ENCODE results near the gene SELENOF. TPM values are rescaled to one million over a fixed set of nuclear protein-coding genes. Genes with fewer than 3 reads are reported as not detected.

SELENOF gene
- total and polyA plus RNA-seq, 7 donors, result 56.2 to 91.4 (median 65.1) TPM

- no peaks in the 10 kb centered on the region for H3K36me3 ChIP-seq (ENCODE audit: insufficient read depth in 1 of 2, low read depth in 1 of 2)
- intact Hi-C loops (cut with DNase I), result no loop called here
- no peak overlapping the region for H3K4me3 ChIP-seq
- no peak for DNase-seq
- H3K27me3 ChIP-seq (ENCODE audit: insufficient read depth in 3 of 3, low read length in 2 of 3), result no peaks in the 10 kb centered on the region
- H3K4me1 ChIP-seq, result no peaks in the 10 kb centered on the region
- 95 to 97% (median 97%) methylated on average over 3 of the region's 3 CpGs for WGBS, 3 donors
- ATAC-seq, result no peak
- H3K9me3 ChIP-seq, result no peaks in the 10 kb centered on the region
- no peak overlapping the region for H3K27ac ChIP-seq
- TF ChIP-seq, protein P1, sequence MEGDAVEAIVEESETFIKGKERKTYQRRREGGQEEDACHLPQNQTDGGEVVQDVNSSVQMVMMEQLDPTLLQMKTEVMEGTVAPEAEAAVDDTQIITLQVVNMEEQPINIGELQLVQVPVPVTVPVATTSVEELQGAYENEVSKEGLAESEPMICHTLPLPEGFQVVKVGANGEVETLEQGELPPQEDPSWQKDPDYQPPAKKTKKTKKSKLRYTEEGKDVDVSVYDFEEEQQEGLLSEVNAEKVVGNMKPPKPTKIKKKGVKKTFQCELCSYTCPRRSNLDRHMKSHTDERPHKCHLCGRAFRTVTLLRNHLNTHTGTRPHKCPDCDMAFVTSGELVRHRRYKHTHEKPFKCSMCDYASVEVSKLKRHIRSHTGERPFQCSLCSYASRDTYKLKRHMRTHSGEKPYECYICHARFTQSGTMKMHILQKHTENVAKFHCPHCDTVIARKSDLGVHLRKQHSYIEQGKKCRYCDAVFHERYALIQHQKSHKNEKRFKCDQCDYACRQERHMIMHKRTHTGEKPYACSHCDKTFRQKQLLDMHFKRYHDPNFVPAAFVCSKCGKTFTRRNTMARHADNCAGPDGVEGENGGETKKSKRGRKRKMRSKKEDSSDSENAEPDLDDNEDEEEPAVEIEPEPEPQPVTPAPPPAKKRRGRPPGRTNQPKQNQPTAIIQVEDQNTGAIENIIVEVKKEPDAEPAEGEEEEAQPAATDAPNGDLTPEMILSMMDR (IDR thresholded peaks at IDR 0.05), result no peak
Observed at GRCh38 chr1:86854352-86854751, 59.6 kb downstream of the SELENOF start.

GRCh38 chr1:86852782-86853408 is 61.0 kb downstream of the SELENOF start:
- ATAC-seq (no peak), DNase-seq (no peak)
- intact Hi-C loops (cut with DNase I), result no loop called here
- Histone ChIP-seq H3K9me3 (no peaks in the 10 kb centered on the region), H3K27ac (no peak overlapping the region), H3K4me3 (no peak overlapping the region), H3K4me1 (no peaks in the 10 kb centered on the region), H3K36me3 (ENCODE audit: insufficient read depth in 1 of 2, low read depth in 1 of 2) (no peaks in the 10 kb centered on the region), H3K27me3 (ENCODE audit: insufficient read depth in 3 of 3, low read length in 2 of 3) (no peaks in the 10 kb centered on the region)
- TF ChIP-seq, protein P1 (IDR thresholded peaks at IDR 0.05), result no peak
- WGBS, 3 donors, result 89 to 90% (median 90%) methylated on average over 7 of the region's 7 CpGs

- no peak overlapping the region for H3K4me3 ChIP-seq
- DNase-seq, result no peak
- intact Hi-C loops (cut with DNase I), result no loop called here
- H3K36me3 ChIP-seq (ENCODE audit: insufficient read depth in 1 of 2, low read depth in 1 of 2), result no peaks in the 10 kb centered on the region
- no peak overlapping the region for H3K27ac ChIP-seq
- H3K9me3 ChIP-seq, result no peaks in the 10 kb centered on the region
- no peak for ATAC-seq
- H3K27me3 ChIP-seq (ENCODE audit: insufficient read depth in 3 of 3, low read length in 2 of 3), result no peaks in the 10 kb centered on the region
- WGBS, 3 donors, result 90 to 93% (median 90%) methylated on average over 9 of the region's 9 CpGs
- TF ChIP-seq, protein P1 (IDR thresholded peaks at IDR 0.05), result no peak
- no peaks in the 10 kb centered on the region for H3K4me1 ChIP-seq
Observed at GRCh38 chr1:86852289-86852688, 61.6 kb downstream of the SELENOF start.

DNA sequence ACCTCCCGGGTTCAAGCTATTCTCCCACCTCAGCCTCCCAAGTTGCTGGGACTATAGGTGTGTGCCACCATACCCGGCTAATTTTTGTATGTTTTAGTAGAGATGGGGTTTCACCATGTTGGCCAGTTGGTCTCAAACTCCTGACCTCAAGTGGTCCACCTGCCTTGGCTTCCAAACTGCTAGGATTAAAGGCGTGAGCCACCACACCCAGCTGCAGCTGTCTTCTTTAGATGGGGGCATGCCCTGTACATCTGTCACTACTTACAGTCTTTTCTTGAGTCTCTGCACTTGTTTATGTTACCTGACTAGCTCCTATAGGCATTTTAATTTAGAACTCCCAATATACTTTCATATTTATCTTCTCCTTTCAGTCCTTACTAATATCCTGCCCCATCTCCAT is 64.2 kb downstream of the SELENOF start:
- no peak overlapping the region for H3K27ac ChIP-seq
- intact Hi-C loops (cut with DNase I), result no loop called here
- no peak overlapping the region for H3K4me3 ChIP-seq
- no peaks in the 10 kb centered on the region for H3K4me1 ChIP-seq
- 44 to 66% (median 52%) methylated on average over 3 of the region's 3 CpGs for WGBS, 3 donors
- no peaks in the 10 kb centered on the region for H3K27me3 ChIP-seq (ENCODE audit: insufficient read depth in 3 of 3, low read length in 2 of 3)
- H3K9me3 ChIP-seq, result no peaks in the 10 kb centered on the region
- ATAC-seq (no peak), DNase-seq (no peak)
- TF ChIP-seq, protein P1 (IDR thresholded peaks at IDR 0.05), result no peak
- no peaks in the 10 kb centered on the region for H3K36me3 ChIP-seq (ENCODE audit: insufficient read depth in 1 of 2, low read depth in 1 of 2)

- Histone ChIP-seq H3K9me3 (no peaks in the 10 kb centered on the region), H3K4me1 (no peaks in the 10 kb centered on the region), H3K27ac (no peak overlapping the region), H3K4me3 (no peak overlapping the region), H3K36me3 (ENCODE audit: insufficient read depth in 1 of 2, low read depth in 1 of 2) (no peaks in the 10 kb centered on the region), H3K27me3 (ENCODE audit: insufficient read depth in 3 of 3, low read length in 2 of 3) (no peaks in the 10 kb centered on the region)
- 76 to 91% (median 82%) methylated on average over 2 of the region's 2 CpGs for WGBS, 3 donors
- DNase-seq (no peak), ATAC-seq (no peak)
- TF ChIP-seq, protein P1 (IDR thresholded peaks at IDR 0.05), result no peak
- intact Hi-C loops (cut with DNase I), result no loop called here
Observed at GRCh38 chr1:86848654-86849053, 65.3 kb downstream of the SELENOF start.
